Esophagus squamous epithelium (tissue), 4 donors: Measurements from ENCODE around the gene LTBP1.

Experiments
- CTCF ChIP-seq, 6 experiments: fragments of 450-650 bp in 4 of 6; fragments of 200-600 bp in 2 of 6; sonication (generic) in 2 of 6; IDR thresholded peaks; one replicate each; pipeline ENCODE4 v1.5.1; 2016 to 2019; ENCODE audit warnings: antibody characterized with exemption in 6 of 6, mild to moderate bottlenecking in 4 of 6, moderate library complexity in 4 of 6
- POLR2A ChIP-seq, 4 donors: fragments of 450-650 bp; IDR thresholded peaks; one replicate each; pipeline ENCODE4 v1.6.1; 2017; ENCODE audit warnings: antibody characterized with exemption in 4 of 4, mild to moderate bottlenecking in 4 of 4, moderate library complexity in 3 of 4

DNA sequence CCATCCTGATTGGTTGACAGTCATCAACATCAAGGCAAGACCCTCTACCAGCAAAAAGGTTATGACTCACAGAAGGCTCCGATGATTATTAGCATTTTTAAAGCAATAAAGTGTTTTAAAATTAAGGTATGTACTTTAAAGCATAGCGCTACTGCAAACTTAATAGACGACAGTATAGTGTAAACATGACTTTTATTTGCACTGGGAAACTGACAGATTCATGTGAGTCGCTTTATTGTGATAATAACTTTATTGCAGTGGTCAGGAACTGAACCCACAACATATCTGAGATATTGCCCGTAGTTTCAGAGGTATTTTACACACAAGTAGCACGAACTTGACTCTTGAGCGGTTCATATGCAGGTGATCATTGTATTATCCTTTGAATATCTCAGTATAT, 249.1 kb downstream of the LTBP1 start:
- no peak for TF ChIP-seq POLR2A (IDR thresholded peaks at IDR 0.05)
- no peak for TF ChIP-seq CTCF (IDR thresholded peaks at IDR 0.05)
